ENCODE measurements around the gene TFAP2A. TPM values are rescaled to one million over a fixed set of nuclear protein-coding genes. Genes with fewer than 3 reads are reported as not detected.

TFAP2A gene
- total RNA-seq, 4 donors from 2014 or later, result 0.40 to 0.78 TPM; not detected in 2

- H3K36me3 ChIP-seq, result no peaks in the 10 kb centered on the region
- TF ChIP-seq POLR2A (IDR thresholded peaks at IDR 0.05), result no peak
- TF ChIP-seq, protein P1, sequence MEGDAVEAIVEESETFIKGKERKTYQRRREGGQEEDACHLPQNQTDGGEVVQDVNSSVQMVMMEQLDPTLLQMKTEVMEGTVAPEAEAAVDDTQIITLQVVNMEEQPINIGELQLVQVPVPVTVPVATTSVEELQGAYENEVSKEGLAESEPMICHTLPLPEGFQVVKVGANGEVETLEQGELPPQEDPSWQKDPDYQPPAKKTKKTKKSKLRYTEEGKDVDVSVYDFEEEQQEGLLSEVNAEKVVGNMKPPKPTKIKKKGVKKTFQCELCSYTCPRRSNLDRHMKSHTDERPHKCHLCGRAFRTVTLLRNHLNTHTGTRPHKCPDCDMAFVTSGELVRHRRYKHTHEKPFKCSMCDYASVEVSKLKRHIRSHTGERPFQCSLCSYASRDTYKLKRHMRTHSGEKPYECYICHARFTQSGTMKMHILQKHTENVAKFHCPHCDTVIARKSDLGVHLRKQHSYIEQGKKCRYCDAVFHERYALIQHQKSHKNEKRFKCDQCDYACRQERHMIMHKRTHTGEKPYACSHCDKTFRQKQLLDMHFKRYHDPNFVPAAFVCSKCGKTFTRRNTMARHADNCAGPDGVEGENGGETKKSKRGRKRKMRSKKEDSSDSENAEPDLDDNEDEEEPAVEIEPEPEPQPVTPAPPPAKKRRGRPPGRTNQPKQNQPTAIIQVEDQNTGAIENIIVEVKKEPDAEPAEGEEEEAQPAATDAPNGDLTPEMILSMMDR (IDR thresholded peaks at IDR 0.05), result no peak
- DNase-seq, result no peak
- H3K27ac ChIP-seq, result no peak overlapping the region
- intact Hi-C loops (cut with DNase I), result no loop called here
- H3K4me3 ChIP-seq (replicated peaks in 1 of 3), result no peak overlapping the region
- H3K27me3 ChIP-seq, result peaks cover 96% of the 10 kb centered on the region
- peaks cover 30 to 56% of the 10 kb centered on the region in 2 donors for H3K4me1 ChIP-seq
- H3K9me3 ChIP-seq, result no peaks in the 10 kb centered on the region
- WGBS, 2 donors, result 54 to 56% methylated on average over 18 of the region's 18 CpGs
Measured at GRCh38 chr6:10417681-10418104, 2.8 kb upstream of the TFAP2A start.

DNA sequence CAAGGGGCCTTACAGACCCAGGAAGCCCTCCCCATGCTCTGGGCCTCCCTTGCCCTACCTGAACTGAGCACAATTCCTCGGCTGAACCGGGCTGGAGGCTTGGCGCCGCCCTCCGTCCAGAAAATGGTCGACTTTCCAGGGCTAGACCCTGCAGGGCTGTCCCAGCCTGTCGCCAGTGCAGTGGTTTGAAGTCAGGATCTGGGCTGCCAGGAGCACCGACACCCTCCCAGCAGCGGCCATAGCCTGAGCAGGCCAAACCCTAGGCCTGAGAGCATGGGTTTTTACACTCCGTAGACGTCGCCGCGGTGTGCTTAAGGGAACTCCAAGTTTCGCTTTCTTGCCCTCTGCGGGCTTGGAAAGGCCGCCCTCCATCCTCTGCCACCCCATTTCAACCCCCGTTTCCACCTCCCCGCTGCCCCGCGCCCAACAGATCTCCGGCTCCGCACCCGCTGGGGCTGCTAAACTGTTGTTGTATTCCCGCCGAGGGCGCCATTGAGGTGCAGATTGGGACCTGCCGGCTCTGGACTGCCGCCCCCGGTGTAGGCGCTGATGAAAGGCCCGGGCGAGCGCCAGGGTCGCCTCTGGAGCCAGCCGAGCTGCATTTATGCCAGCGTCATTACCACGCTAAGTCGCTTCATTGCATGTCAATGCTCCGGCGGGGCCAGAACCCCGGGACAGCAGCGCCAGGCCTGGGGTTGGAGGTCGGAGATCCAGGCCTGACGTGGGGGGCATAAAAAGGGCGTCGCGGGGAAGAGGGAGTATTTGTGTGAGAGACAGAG lies 2.2 kb upstream of the TFAP2A start:
- DNase-seq, result no peak
- Histone ChIP-seq H3K4me3 (replicated peaks in 1 of 3) (no peak overlapping the region), H3K36me3 (no peaks in the 10 kb centered on the region), H3K4me1 (peaks cover 31 to 56% of the 10 kb centered on the region in 2 donors), H3K27me3 (peaks cover 91% of the 10 kb centered on the region), H3K9me3 (no peaks in the 10 kb centered on the region), H3K27ac (no peak overlapping the region)
- no peak for TF ChIP-seq POLR2A (IDR thresholded peaks at IDR 0.05)
- TF ChIP-seq, protein P1 (IDR thresholded peaks at IDR 0.05), result no peak
- WGBS, 2 donors, result 16 to 21% methylated on average over 44 of the region's 48 CpGs
- intact Hi-C loops (cut with DNase I), result no loop called here

GRCh38 chr6:10416516-10416862 lies 1.6 kb upstream of the TFAP2A start:
- intact Hi-C loops (cut with DNase I), result no loop called here
- no peak for TF ChIP-seq POLR2A (IDR thresholded peaks at IDR 0.05)
- Histone ChIP-seq H3K36me3 (no peaks in the 10 kb centered on the region), H3K9me3 (no peaks in the 10 kb centered on the region), H3K27me3 (peaks cover 87% of the 10 kb centered on the region), H3K4me1 (peaks cover 34 to 58% of the 10 kb centered on the region in 2 donors), H3K27ac (no peak overlapping the region), H3K4me3 (replicated peaks in 1 of 3) (no peak overlapping the region)
- 30 to 53% methylated on average over 5 of the region's 5 CpGs for WGBS, 2 donors
- DNase-seq, result no peak

DNA sequence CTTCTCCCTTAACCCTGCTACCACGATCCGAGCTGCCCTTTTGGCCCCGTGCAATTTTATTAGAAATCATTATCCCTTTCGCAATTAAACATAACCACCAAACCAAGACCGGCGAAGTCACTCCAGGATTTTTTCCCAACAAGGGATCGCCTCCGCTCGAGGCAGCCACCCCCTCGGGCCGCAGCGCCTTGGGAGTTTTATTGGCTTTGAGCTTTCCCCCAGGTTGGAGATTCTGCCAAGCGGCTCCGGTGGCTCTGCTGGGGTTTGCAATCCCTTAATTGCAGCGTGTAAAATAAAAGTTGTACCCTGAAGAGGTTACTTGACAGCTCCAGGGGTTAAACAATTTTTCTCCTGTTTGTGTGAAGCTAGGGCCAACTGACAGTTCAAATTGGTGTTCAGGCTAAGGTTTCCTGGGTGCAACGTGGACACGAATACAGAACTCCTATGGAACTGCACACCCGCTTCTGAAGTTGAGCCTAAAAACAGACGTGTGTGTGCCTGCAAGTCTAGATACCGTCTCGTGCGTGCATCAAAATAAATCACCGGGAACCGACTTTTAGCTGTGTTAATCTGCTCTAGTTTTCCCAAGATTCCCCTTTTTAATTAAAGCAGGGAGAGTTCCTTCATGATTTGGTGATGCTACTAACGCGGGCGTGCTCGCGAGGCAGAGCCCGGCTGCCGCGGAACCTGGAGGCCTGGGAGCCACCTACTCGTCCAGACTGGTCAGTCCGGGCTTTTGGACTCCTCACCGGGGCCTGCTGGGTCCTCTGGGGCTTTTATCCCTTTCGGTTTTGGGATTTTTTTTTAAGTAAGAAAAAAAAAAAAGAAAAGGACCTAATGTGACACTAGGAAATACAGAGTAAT lies 975 bp upstream of the TFAP2A start:
- Histone ChIP-seq H3K4me1 (peaks cover 38 to 58% of the 10 kb centered on the region in 2 donors), H3K9me3 (no peaks in the 10 kb centered on the region), H3K27me3 (peaks cover 87% of the 10 kb centered on the region), H3K27ac (no peak overlapping the region), H3K36me3 (no peaks in the 10 kb centered on the region), H3K4me3 (replicated peaks in 1 of 3) (no peak overlapping the region)
- DNase-seq, result no peak
- 15 to 28% methylated on average over 36 of the region's 36 CpGs for whole genome bisulfite sequencing, 2 donors
- no peak for TF ChIP-seq POLR2A (IDR thresholded peaks at IDR 0.05)
- TF ChIP-seq, protein P1 (IDR thresholded peaks at IDR 0.05), result no peak
- intact Hi-C loops (cut with DNase I), result no loop called here

DNA sequence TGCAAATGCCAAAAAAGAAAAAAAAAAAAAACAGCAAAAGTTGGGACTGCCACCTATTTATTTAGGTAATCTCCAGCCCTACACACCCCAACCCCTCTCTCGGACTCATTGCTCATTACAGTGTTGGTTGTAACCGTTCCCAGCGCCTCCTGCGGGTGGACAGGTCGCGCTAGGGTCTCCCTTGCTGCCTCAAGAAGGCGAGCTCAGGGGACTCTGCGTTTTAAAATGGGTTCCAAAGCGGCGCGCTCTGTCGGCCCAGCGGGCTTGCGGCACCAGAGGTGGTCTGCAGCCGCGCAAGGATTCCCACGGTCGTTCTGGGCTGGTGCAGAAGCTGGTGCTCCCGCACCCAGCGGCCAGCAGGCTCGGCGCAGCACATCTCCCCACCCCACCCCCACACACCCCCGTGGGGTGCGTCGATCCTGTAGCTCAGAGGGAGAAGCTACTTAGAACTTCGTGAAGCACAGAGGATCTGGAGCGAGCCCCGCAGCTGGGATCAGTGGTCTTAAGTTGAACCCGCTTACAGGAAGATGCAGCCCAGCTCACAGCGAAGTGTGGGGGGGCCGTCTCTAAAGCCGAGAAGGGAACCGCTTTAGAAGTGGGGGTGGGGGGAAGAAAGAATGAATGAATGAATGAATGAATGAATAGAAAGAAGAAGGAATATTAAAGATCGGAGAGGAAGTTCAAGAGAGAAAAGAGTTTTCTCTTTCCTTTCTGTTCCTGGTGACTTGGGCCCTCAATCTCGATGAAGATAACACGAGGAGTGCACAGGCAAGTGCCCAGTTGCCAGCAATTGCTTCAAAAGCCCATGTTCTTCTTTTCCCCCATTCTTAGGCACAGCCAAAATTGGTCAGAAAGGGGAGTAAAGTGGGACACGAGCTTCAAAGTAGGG lies 780 bp downstream of the TFAP2A start:
- intact Hi-C loops (cut with DNase I), result no loop called here

More for the DNA sequence above, 780 bp downstream of the TFAP2A start:
- Histone ChIP-seq H3K27ac (no peak overlapping the region), H3K9me3 (no peaks in the 10 kb centered on the region), H3K4me1 (peaks cover 34 to 45% of the 10 kb centered on the region in 2 donors), H3K36me3 (no peaks in the 10 kb centered on the region), H3K27me3 (peaks cover 83% of the 10 kb centered on the region), H3K4me3 (replicated peaks in 1 of 3) (no peak overlapping the region)
- TF ChIP-seq, protein P1 (IDR thresholded peaks at IDR 0.05), result no peak
- no peak for TF ChIP-seq POLR2A (IDR thresholded peaks at IDR 0.05)
- no peak for DNase-seq
- 4 to 5% methylated on average over 24 to 31 of the region's 37 CpGs for WGBS, 2 donors

All from thyroid gland (tissue), 4 donors.